H1 (cell line): ENCODE measurements around the gene CNOT3. TPM values are rescaled to one million over a fixed set of nuclear protein-coding genes. Genes with fewer than 3 reads are reported as not detected.

Experiments used
- CTCF ChIA-PET: fragments of 300-600 bp; sonication (Branson Sonifier 250); formaldehyde crosslinking; loops from one replicate; lab custom pipeline; 2021; ENCODE audit not compliant: partially characterized antibody; lab: Charles Lee
- POLR2A ChIA-PET: fragments of 300-600 bp; sonication (Branson Sonifier 250); formaldehyde crosslinking; loops from one replicate; lab custom pipeline; 2021; ENCODE audit warnings: inconsistent platforms; ENCODE audit not compliant: partially characterized antibody; lab: Charles Lee
- DNase-seq, 2 experiments: peaks; one replicate each; pipeline versions ENCODE4 v3.0.0 to v3.0.0-alpha.2; 2010 to 2022; ENCODE audit warnings: low spot score in 2 of 2, low read depth in 1 of 2, mixed read lengths in 1 of 2
- FAIRE-seq: peaks from 2 replicates; lab custom pipeline; 2011; peaks lifted over from hg19 to GRCh38; lab: Jason Lieb, UNC
- H2AFZ ChIP-seq: 2 replicates; pipeline ENCODE4 v1.8.1; 2012; ENCODE audit warnings: low read length, inconsistent platforms
- H2AK5ac ChIP-seq: 2 replicates; pipeline ENCODE4 v1.6.1; 2013; ENCODE audit warnings: low read depth, low read length
- H2BK120ac ChIP-seq: replicated peaks from 2 replicates; pipeline ENCODE3; 2013; ENCODE audit warnings: low read depth, low read length, inconsistent platforms
- H2BK12ac ChIP-seq: 2 replicates; pipeline ENCODE4 v1.6.1; 2013; ENCODE audit warnings: low read depth, low read length
- H2BK15ac ChIP-seq: 2 replicates; pipeline ENCODE4 v1.6.1; 2013; ENCODE audit warnings: low read length
- H2BK20ac ChIP-seq: 2 replicates; pipeline ENCODE4 v1.6.1; 2013; ENCODE audit warnings: low read length
- H2BK5ac ChIP-seq: 2 replicates; pipeline ENCODE4 v1.6.1; 2013; ENCODE audit warnings: low read depth, low read length
- H3K14ac ChIP-seq: 2 replicates; pipeline ENCODE4 v1.6.1; 2013; ENCODE audit warnings: inconsistent platforms; ENCODE audit not compliant: insufficient read length
- H3K18ac ChIP-seq: 2 replicates; pipeline ENCODE4 v1.6.1; 2013; ENCODE audit warnings: low read length; ENCODE audit errors: extremely low read depth
- H3K23ac ChIP-seq: 2 replicates; pipeline ENCODE4 v1.6.1; 2013; ENCODE audit warnings: inconsistent platforms; ENCODE audit not compliant: insufficient read length
- H3K23me2 ChIP-seq: 2 replicates; pipeline ENCODE4 v1.6.1; 2013; ENCODE audit warnings: low read depth, low read length
- H3K27ac ChIP-seq: 2 replicates; pipeline ENCODE4 v1.6.1; 2011; ENCODE audit warnings: low read depth, low read length, inconsistent platforms
- H3K27me3 ChIP-seq, 4 experiments: replicated peaks in 1 of 4; 1 replicate in 1 of 4; 2 replicates in 3 of 4; pipeline versions ENCODE4 v1.6.1 to v1.8.1; 2011 to 2013; ENCODE audit warnings: low read length in 3 of 4, mild to moderate bottlenecking in 3 of 4, inconsistent platforms in 2 of 4, mixed read lengths in 2 of 4, moderate library complexity in 1 of 4; ENCODE audit not compliant: control insufficient read depth in 3 of 4, insufficient read depth in 3 of 4; ENCODE audit errors: extremely low read depth in 1 of 4
- H3K36me3 ChIP-seq, 4 experiments: 2 replicates each; pipeline versions ENCODE4 v1.6.1 to v1.8.1; 2011 to 2013; ENCODE audit warnings: mild to moderate bottlenecking in 4 of 4, low read length in 3 of 4, moderate library complexity in 2 of 4, control low read depth in 1 of 4, inconsistent platforms in 1 of 4; ENCODE audit not compliant: insufficient read depth in 4 of 4, control insufficient read depth in 2 of 4
- H3K4ac ChIP-seq: replicated peaks from 2 replicates; pipeline ENCODE3; 2013; ENCODE audit warnings: low read length, low read depth, mixed read lengths, inconsistent platforms; ENCODE audit not compliant: insufficient read length
- H3K4me1 ChIP-seq, 4 experiments: replicated peaks in 1 of 4; 1 replicate in 1 of 4; 2 replicates in 3 of 4; pipeline versions ENCODE4 v1.6.1 to v1.8.1; 2011 to 2013; ENCODE audit warnings: low read length in 3 of 4, inconsistent platforms in 2 of 4, mixed read lengths in 1 of 4; ENCODE audit not compliant: insufficient read depth in 4 of 4, control insufficient read depth in 3 of 4
- H3K4me2 ChIP-seq, 2 experiments: 2 replicates each; pipeline versions ENCODE4 v1.6.1 to v1.8.1; 2011 to 2013; ENCODE audit warnings: low read depth in 2 of 2, low read length in 2 of 2, control low read depth in 1 of 2, inconsistent platforms in 1 of 2, mild to moderate bottlenecking in 1 of 2; ENCODE audit not compliant: insufficient read depth in 1 of 2
- H3K4me3 ChIP-seq, 4 experiments: fragments of 200-600, 300-600 bp in 1 of 4; sonication (generic), shearing (Covaris generic), sonication (Bioruptor Twin) in 1 of 4; 2 replicates each; pipeline versions ENCODE4 v1.5.1 to v1.8.1; 2011 to 2016; ENCODE audit warnings: low read length in 4 of 4, low read depth in 3 of 4, control low read depth in 2 of 4, inconsistent platforms in 2 of 4, mild to moderate bottlenecking in 2 of 4, mixed read lengths in 1 of 4, moderate library complexity in 1 of 4; ENCODE audit not compliant: insufficient read depth in 2 of 4; ENCODE audit errors: extremely low read depth in 1 of 4
- H3K56ac ChIP-seq: replicated peaks from 2 replicates; pipeline ENCODE3; 2013; ENCODE audit warnings: low read depth, mild to moderate bottlenecking, mixed read lengths, low read length, inconsistent platforms; ENCODE audit not compliant: insufficient read length
- H3K79me1 ChIP-seq: 2 replicates; pipeline ENCODE4 v1.6.1; 2013; ENCODE audit warnings: low read depth, low read length, control low read depth
- H3K79me2 ChIP-seq, 2 experiments: 2 replicates each; pipeline versions ENCODE4 v1.6.1 to v1.8.1; 2012 to 2013; ENCODE audit warnings: low read length in 2 of 2, mild to moderate bottlenecking in 2 of 2, inconsistent platforms in 1 of 2; ENCODE audit not compliant: insufficient read depth in 2 of 2, control insufficient read depth in 1 of 2
- H3K9ac ChIP-seq, 4 experiments: replicated peaks in 1 of 4; 1 replicate in 1 of 4; 2 replicates in 3 of 4; pipeline versions ENCODE4 v1.6.1 to v1.8.1; 2011 to 2013; ENCODE audit warnings: low read depth in 3 of 4, low read length in 3 of 4, control low read depth in 2 of 4, mild to moderate bottlenecking in 2 of 4, moderate library complexity in 2 of 4, inconsistent platforms in 1 of 4; ENCODE audit errors: extremely low read depth in 1 of 4
- H3K9me3 ChIP-seq, 2 experiments: 2 replicates each; pipeline versions ENCODE4 v1.6.1 to v1.8.1; 2012 to 2013; ENCODE audit warnings: mild to moderate bottlenecking in 2 of 2, moderate library complexity in 2 of 2, control low read depth in 1 of 2, inconsistent platforms in 1 of 2, low read depth in 1 of 2, low read length in 1 of 2, mixed read lengths in 1 of 2; ENCODE audit not compliant: insufficient read depth in 2 of 2
- H4K20me1 ChIP-seq, 2 experiments: replicated peaks in 1 of 2; 2 replicates each; pipeline versions ENCODE3 to v1.8.1; 2011 to 2013; ENCODE audit warnings: inconsistent platforms in 2 of 2, low read length in 2 of 2, mild to moderate bottlenecking in 1 of 2; ENCODE audit not compliant: insufficient read depth in 2 of 2, control insufficient read depth in 1 of 2
- H4K5ac ChIP-seq: 2 replicates; pipeline ENCODE4 v1.6.1; 2013; ENCODE audit warnings: low read length, low read depth, mixed read lengths, inconsistent platforms; ENCODE audit not compliant: insufficient read length
- H4K8ac ChIP-seq: 2 replicates; pipeline ENCODE4 v1.8.0; 2013; ENCODE audit warnings: mild to moderate bottlenecking, moderate library complexity, low read length, inconsistent platforms; ENCODE audit not compliant: insufficient read depth; ENCODE audit errors: extremely low read depth
- H4K91ac ChIP-seq: replicated peaks from 2 replicates; pipeline ENCODE3; 2013; ENCODE audit warnings: low read length, mixed read lengths, inconsistent platforms; ENCODE audit not compliant: insufficient read length
- CEBPB ChIP-seq: IDR thresholded peaks from 2 replicates; pipeline ENCODE4 v1.6.1; 2012; ENCODE audit warnings: low read depth, low read length
- WGBS, 2 experiments: shearing (Covaris generic) in 1 of 2; methylation state at CpG; one replicate each; pipeline versions ENCODE4 v1.1.6 to v1.1.7; 2013 to 2015; ENCODE audit warnings: low lambda C conversion rate in 2 of 2, mixed read lengths in 2 of 2, inconsistent platforms in 1 of 2, low coverage in 1 of 2, missing lambda C conversion rate in 1 of 2; ENCODE audit not compliant: insufficient replicate concordance in 2 of 2, insufficient coverage in 1 of 2, insufficient read length in 1 of 2; ENCODE audit errors: extremely low coverage in 1 of 2, missing lambda C conversion rate in 1 of 2; 5-methylcytosine and 5-hydroxymethylcytosine counted together
- polyA plus RNA-seq, 7 experiments: library from polyadenylated mRNA; depleted of rRNA in 3 of 7; stranded (reverse) in 5 of 7; unstranded in 2 of 7; fragments of >200 nt in 5 of 7; fragments of 200-250 nt in 2 of 7; gene quantifications; 1 replicate in 5 of 7; 2 replicates in 1 of 7; 4 replicates in 1 of 7; pipeline versions ENCODE4 v1.2.1 to v1.2.3, GENCODE V29; 2011 to 2013; ENCODE audit warnings: missing spikeins in 2 of 7, mixed read lengths in 2 of 7
- total RNA-seq: library from RNA; stranded (reverse); fragmentation: NEBNext Ultra II Directional; extraction: Animal tissue kit (Norgen Biotek cat#: 25700); gene quantifications from 2 replicates; pipeline ENCODE4 v1.2.1, GENCODE V29; 2021
- TF ChIP-seq, protein P1 (sequence below): IDR thresholded peaks from 2 replicates; pipeline ENCODE4 v1.6.1; 2012; ENCODE audit warnings: inconsistent platforms

CNOT3 gene
- total and polyA plus RNA-seq, 2 of the 8 experiments (the other 6 are each of a cell fraction or from before 2014, with no cell fraction given) = 21.2 to 86.4 TPM

DNA sequence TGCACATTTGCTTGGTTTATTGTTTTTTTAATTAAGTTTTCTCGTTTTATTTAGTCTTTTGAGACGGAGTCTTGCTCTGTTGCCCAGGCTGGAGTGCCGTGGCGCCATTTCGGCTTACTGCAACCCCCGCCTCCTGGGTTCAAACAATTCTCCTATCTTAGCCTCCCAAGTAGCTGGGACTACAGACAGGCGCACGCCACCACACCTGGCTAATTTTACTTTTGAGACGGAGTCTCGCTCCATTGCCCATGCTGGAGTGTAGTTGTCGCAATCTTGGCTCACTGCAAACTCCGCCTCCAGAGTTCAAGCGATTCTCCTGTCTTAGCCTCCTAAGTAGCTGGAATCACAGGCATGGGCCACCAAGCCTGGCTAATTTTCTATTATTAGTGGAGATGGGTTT lies 64.4 kb downstream of the CNOT3 start:
- DNase-seq (no peak), FAIRE-seq (no peak)
- Histone ChIP-seq H3K36me3 (peaks cover 41 to 58% (median 51%) of the 10 kb centered on the region in 4 experiments), H3K4me1 (peaks cover 12 to 25% (median 17%) of the 10 kb centered on the region in 4 experiments), H4K91ac (no peak overlapping the region), H4K8ac (no peak overlapping the region), H3K14ac (no peak overlapping the region), H2BK12ac (no peak overlapping the region), H2AFZ (no peak overlapping the region), H3K9me3 (no peaks in the 10 kb centered on the region), H2BK5ac (no peak overlapping the region), H2BK20ac (no peak overlapping the region), H3K9ac (peak overlapping the region; percentile 98 to 99 (median 98)), H3K79me1 (peaks cover 14% of the 10 kb centered on the region), H2AK5ac (no peak overlapping the region), H3K18ac (no peak overlapping the region), H3K79me2 (peaks cover 32 to 64% of the 10 kb centered on the region in 2 experiments), H3K27ac (no peak overlapping the region), H3K4me2 (peak overlapping the region; percentile 60 to 90), H3K23me2 (peaks cover 20% of the 10 kb centered on the region), H3K56ac (no peak overlapping the region), H4K20me1 (peaks cover 46 to 51% of the 10 kb centered on the region in 2 experiments), H3K27me3 (no peaks in the 10 kb centered on the region), H3K4ac (no peak overlapping the region), H4K5ac (no peak overlapping the region), H2BK15ac (no peak overlapping the region), H2BK120ac (no peak overlapping the region), H3K4me3 (peak overlapping the region; percentile 81 to 96 (median 93)), H3K23ac (no peak overlapping the region)
- POLR2A ChIA-PET = interaction anchor here (0.9 to 28.7 kb wide), 25 partner anchors 5 to 260 kb away, joined by 3 to 909 read pairs (median 6); partner anchors contain the start of genes LILRB2, LILRB3, LILRB5 and MBOAT7
- 78% methylated on average over 13 of the region's 13 CpGs; no CpG with 5 or more reads in 1 of the 2 experiments for WGBS, 2 experiments
- CTCF ChIA-PET = interaction anchor here (0.6 to 2.9 kb wide), 4 partner anchors 9 to 1322 kb away, joined by 3 to 7 read pairs (median 6); partner anchors contain the start of gene TMC4
- TF ChIP-seq CEBPB = 0 out of 2 replicates have a peak, but pooled peaks have one; percentile 10
- TF ChIP-seq, protein P1, sequence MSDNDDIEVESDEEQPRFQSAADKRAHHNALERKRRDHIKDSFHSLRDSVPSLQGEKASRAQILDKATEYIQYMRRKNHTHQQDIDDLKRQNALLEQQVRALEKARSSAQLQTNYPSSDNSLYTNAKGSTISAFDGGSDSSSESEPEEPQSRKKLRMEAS = no peak
